HG02970 (cell line): Measurements from ENCODE around the gene TEX52.
A peak's percentile ranks its signal among the peaks of the same experiment; 100 is the strongest.

Experiments used
- ATAC-seq: cut with Tn5 transposase; IDR thresholded peaks from one replicate; pipeline ENCODE4 v1.9.1; 2021; ENCODE audit warnings: mild to moderate bottlenecking, moderate library complexity, moderate number of reproducible peaks; ENCODE audit not compliant: unreplicated experiment, low FRiP score

The TEX52 gene

GRCh38 chr12:2833810-2834209, 23.0 kb downstream of the TEX52 start:
- ATAC-seq = no peak

GRCh38 chr12:2833327-2833726, 23.5 kb downstream of the TEX52 start:
- ATAC-seq = no peak

DNA sequence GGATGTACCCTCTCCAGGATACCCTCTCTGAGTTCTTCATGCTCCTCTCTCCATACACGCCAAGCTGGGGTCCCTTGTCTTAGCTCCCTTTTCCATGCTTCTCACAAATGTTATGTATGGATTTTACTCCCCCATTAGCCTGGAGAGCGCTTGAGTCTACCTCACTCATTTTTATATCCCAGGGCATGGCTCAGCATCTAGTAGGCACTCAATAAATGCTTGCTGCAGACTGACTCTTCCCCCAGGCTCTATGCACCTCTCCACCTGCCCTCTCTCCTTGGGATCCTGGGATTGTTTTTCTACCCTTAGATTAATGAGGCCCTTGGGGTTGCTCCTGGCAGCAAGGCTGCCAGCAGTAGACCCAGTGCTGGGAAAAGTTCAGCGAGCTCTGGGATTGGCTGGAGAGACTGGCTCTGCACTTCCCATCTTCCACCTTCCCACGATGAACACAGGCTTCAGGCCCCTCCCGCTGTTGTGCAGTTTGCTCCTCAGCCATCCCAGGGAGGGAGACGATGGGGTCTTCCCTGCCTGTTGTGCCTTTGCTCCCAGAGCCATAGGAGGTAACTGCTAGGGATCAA, 24.2 kb downstream of the TEX52 start:
- no peak for ATAC-seq

- no peak for ATAC-seq
Measured at GRCh38 chr12:2829275-2829674, 27.6 kb downstream of the TEX52 start.

DNA sequence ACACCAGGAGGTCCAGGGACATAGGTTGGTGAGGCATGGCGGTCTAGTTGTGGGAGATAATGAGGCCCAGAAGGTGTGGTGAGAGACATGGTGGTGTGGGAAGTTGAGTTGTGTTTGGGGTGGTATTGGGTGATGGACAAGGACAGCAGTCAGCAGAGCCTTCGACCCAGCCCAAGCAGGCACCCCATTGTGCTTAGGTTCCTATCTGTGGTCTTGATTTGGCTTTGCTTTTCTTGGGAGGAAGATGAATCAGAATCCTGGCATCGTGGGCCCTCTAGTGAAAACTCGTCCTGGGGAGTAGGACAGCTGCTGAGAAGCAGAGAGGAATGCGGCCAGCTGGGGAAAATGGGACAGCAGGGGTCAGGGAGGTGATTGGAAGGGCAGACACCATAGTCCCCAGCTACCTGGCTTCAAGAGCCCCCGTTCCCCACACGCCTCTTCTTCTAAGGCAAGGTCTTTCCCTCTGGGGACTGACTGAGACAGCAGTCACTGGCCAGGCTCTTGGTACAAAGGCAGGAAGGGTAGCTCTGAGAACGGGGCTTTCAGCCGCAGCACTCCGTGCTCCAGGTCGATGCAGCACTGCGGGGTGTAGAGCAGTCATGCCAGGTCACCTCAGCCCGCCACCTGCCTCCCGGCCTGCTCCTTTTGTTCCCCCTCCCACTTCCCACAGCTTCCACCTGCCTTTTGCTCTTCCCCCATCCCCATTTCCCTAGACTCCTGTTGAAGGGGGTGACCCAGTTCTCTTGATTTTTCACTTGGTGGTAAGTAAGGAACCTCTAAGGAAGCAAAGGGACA, 29.9 kb downstream of the TEX52 start:
- no peak for ATAC-seq

DNA sequence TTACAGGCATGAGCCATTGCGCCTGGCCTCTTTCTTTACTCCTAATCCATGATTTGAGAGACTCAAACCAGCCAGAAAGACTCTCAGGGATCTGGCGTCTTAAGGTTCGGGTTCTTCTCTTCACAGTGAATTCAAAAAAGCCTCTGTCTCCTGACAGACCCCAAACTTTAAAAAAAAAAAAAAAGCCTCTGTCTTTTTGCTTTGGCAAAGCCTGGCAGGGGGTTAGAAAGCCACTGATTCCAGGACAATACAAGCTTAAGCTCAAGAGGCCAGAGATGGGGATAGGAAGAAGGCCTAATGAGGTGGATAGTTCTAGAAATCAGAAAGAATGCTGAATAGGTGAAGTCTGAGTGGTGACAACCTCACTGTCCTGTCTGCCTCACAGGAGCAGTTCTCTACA, 30.8 kb downstream of the TEX52 start:
- no peak for ATAC-seq

- ATAC-seq = no peak
Measured at GRCh38 chr12:2825132-2825531, 31.7 kb downstream of the TEX52 start.

- no peak for ATAC-seq
Measured at GRCh38 chr12:2824541-2824940, 32.3 kb downstream of the TEX52 start.

GRCh38 chr12:2823483-2823882, 33.4 kb downstream of the TEX52 start:
- no peak for ATAC-seq

DNA sequence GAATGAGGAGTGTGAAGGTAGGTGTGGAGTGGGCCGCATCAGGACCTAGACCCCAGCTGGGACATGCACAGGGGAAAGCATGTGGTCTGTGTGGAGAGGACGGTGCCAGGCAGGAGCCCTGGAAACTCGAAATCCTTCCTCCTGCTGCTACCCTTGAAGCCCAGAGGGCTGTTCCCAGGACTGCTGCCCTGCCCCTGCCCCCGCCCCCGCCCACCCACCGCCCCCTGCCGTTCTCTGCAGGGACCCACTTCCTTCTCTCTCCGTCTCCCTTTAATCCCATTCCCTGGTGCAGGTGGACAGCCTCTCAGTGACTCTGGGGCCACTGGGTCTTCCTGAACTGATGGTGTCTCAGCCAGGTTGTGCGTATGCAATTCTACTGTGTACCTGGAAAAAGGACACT, 36.4 kb downstream of the TEX52 start:
- no peak for ATAC-seq

- no peak for ATAC-seq
Measured at GRCh38 chr12:2819810-2820209, 37.0 kb downstream of the TEX52 start.

DNA sequence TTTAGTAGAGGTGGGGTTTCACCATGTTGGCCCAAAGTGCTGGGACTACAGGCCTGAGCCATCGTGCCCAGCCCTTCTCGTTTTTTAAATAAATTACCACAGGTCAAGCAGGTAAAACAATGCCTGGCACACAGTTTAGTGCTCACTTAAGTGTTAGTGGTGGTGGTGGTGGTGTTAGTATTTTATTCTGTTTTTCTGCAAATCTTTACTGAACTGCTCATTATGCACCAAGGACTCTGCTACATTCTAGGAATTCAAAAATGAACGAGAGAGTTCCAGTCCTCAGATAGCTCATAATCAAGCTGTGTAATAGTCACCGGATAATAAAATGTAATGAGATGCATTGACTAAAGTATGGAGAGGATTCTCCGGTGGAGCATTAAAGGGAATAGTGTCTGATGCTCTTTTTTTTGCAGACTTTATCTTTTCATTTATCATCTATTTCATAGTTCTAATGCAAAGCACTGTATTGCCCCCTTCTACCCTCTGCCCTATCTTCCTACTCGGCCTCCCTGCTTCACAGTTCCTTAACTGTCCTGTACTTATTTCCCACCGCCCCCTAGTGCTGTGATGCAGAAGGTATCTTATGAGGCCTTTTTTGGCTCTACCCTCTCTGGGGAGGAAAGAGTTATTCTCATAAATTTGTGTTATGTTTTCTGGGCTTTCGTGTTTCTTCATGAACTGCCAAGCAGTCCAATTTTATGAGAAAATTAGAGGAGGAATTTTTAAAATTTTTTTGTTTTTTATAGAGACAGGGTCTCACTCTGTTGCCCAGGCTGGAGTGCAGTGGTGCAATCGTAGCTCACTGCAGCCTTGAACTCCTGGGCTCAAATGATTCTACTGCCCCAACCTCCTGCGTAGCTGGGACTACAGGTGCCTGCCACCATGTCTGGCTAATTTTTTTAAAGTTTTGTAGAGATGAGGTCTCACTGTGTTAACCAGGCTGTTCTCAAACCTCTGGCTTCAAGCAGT, 43.3 kb downstream of the TEX52 start:
- ATAC-seq = peak; percentile 2

GRCh38 chr12:2812290-2813213, 44.3 kb downstream of the TEX52 start, which contains the start of gene ITFG2:
ITFG2 (plus strand) TSS chr12:2812668; CDS start chr12:2812761, 93 bp downstream.
- peak; percentile 94 for ATAC-seq

- ATAC-seq = no peak
Measured at GRCh38 chr12:2811801-2812200, 45.0 kb downstream of the TEX52 start.

- ATAC-seq = no peak
Measured at GRCh38 chr12:2806700-2807099, 50.1 kb downstream of the TEX52 start.

DNA sequence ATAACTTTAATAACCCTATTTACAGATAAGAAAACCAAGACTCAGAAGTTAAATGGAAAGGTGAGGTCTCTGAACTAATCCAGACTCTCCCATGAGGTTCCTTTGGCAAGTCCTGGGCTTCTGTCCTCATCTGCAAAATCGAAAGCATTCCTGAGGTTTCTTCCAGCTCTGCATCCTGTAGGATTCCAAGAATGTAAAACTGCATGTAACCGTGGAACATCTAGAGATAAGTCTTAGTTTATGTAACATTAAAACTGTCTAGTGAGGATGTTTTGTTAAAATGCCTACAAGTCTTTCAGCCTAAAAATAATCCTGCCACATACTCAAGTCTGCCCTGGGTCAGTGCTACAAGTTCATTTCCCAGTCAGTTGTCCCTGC, 51.7 kb downstream of the TEX52 start:
- no peak for ATAC-seq

DNA sequence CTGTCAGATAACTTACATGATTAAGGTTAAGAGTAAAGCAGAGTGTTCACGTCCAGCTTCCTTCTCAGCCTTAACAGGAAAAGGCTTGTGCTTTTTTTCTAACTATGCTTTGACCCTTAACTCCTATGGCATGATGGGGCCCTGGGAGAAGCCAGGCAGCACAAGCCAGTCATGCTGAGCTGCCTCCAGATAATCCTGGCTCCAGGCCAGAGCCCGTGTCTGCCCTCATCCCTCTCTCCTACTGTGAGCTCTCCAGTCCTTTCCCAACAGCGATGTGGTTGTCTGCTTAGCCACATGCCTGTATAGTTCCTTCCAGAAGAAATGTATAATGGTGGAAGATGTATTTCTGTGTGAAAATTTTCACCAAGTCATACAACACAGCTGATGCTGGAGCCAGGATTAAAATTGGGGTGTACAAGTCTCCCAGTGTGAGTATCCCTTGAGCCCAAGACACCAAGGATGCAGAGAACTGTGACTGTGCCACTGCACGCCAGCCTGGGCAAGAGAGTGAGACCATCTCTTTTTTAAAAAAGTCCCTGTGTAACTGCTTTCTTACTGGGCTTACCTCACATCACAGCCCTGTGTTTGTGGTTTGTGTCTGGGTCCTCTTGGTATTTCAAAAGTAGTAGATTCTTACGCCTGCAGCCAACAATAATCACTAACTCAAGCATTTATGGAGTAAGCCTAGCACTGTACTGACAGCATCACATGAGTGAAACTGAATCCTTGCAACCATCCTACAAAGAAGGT, 52.3 kb downstream of the TEX52 start:
- ATAC-seq = no peak

DNA sequence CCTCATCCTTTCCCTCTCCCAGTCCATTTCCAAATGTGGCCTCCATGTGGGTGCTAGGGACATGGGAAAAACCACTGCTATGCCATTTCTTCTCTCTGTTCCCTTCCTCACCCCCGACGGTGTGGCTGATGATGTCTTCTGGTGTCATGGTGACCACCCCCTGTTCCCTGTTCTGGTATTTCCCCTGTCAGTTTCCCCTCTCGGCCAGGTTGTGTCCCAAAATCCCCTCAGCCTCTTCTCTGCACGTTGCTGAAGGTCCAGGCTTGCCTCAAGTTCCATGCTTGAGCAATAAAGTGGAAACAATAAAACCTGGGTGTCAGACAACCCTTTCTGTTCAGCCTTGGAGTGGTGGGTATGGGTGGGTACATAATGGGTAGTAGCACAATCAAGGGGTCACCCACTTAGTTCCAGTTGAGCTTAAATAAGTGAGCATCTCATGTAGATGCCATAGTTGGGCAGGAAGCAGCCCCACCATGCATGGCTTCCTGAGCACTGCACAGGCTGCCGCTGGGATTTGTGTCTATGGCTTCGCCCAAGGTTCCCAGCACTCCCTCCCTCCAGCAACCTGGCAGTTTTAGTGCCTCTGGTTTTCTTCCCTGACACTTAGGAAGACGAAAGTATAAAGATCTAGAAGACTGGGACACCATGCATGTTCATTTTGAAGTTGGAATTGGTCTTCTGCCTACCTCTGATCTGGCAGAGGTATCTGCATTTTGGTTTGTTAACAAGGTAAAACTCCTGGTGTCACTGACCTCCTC, 53.0 kb downstream of the TEX52 start:
- no peak for ATAC-seq
